Spleen (tissue), 11 donors: ENCODE measurements around the gene VLDLR. TPM values are rescaled to one million over a fixed set of nuclear protein-coding genes. Genes with fewer than 3 reads are reported as not detected.

Source experiments
- DNase-seq: peaks from one replicate; pipeline ENCODE4 v3.0.0-alpha.2; 2020
- H3K27ac ChIP-seq, 8 donors: fragments of 200-600 bp; sonication (generic) in 7 of 8; 1 replicate in 4 of 8; 2 replicates in 4 of 8; pipeline versions ENCODE4 v1.5.0 to v1.8.0; 2016 to 2021; ENCODE audit warnings: inconsistent platforms in 4 of 8, mild to moderate bottlenecking in 4 of 8, moderate library complexity in 1 of 8
- H3K27me3 ChIP-seq, 7 donors: fragments of 200-600 bp; sonication (generic) in 6 of 7; replicated peaks in 1 of 7; 1 replicate in 4 of 7; 2 replicates in 3 of 7; pipeline versions ENCODE4 v1.5.0 to v1.8.0; 2016 to 2021; ENCODE audit warnings: inconsistent platforms in 3 of 7, mild to moderate bottlenecking in 1 of 7
- H3K36me3 ChIP-seq, 6 donors: fragments of 200-600 bp; sonication (generic) in 5 of 6; 1 replicate in 4 of 6; 2 replicates in 2 of 6; pipeline versions ENCODE4 v1.5.0 to v1.8.0; 2016 to 2021; ENCODE audit warnings: inconsistent platforms in 2 of 6
- H3K4me1 ChIP-seq, 6 donors: fragments of 200-600 bp; sonication (generic) in 5 of 6; 1 replicate in 3 of 6; 2 replicates in 3 of 6; pipeline versions ENCODE4 v1.5.0 to v1.8.0; 2016 to 2021; ENCODE audit warnings: inconsistent platforms in 3 of 6
- H3K4me3 ChIP-seq, 8 donors: fragments of 200-600 bp; sonication (generic) in 7 of 8; 1 replicate in 4 of 8; 2 replicates in 4 of 8; pipeline versions ENCODE4 v1.5.0 to v1.8.0; 2016 to 2021; ENCODE audit warnings: inconsistent platforms in 4 of 8, mild to moderate bottlenecking in 4 of 8, moderate library complexity in 2 of 8
- H3K9me3 ChIP-seq, 8 donors: fragments of 200-600 bp; sonication (generic) in 7 of 8; 1 replicate in 4 of 8; 2 replicates in 4 of 8; pipeline versions ENCODE4 v1.5.0 to v1.8.0; 2016 to 2021; ENCODE audit warnings: inconsistent platforms in 4 of 8
- POLR2A ChIP-seq, 3 donors: fragments of 450-650 bp; IDR thresholded peaks; one replicate each; pipeline ENCODE4 v1.5.1; 2017; ENCODE audit warnings: antibody characterized with exemption in 3 of 3, mild to moderate bottlenecking in 1 of 3
- POLR2AphosphoS5 ChIP-seq, 3 donors: sonication (generic); formaldehyde crosslinking; IDR thresholded peaks; one replicate each; pipeline ENCODE4 v1.5.1; 2017; ENCODE audit warnings: antibody characterized with exemption in 3 of 3
- WGBS, 5 donors: extraction: QIAGEN DNeasy Blood & Tissue Kit in 3 of 5; methylation state at CpG; one replicate each; pipeline versions ENCODE4 v1.1.5 to v1.1.7; 2013 to 2018; 5-methylcytosine and 5-hydroxymethylcytosine counted together
- intact Hi-C: fragments of 100-400 bp; cut with DNase I; formaldehyde crosslinking; loops from one replicate; pipeline ENCODE4 v1.15.0; 2023; ENCODE audit warnings: low total_unique reads
- polyA plus RNA-seq, 3 donors: library from polyadenylated mRNA; stranded (reverse); fragments of 200-250 nt; gene quantifications; one replicate each; pipeline ENCODE4 v1.2.1, GENCODE V29; 2013
- total RNA-seq, 7 donors: library from RNA; depleted of rRNA in 3 of 7; stranded (reverse); fragments of >200 nt in 3 of 7; fragmentation: NEBNext Ultra II Directional in 4 of 7; extraction: Animal tissue kit (Norgen Biotek cat#: 25700) in 4 of 7; gene quantifications; one replicate each; pipeline versions ENCODE4 v1.1.0 to v1.2.1, GENCODE V29; 2016 to 2021
- TF ChIP-seq, protein P1 (sequence below), 11 experiments: fragments of 200-600 bp in 7 of 11; fragments of 450-650 bp in 4 of 11; sonication (generic) in 4 of 11; IDR thresholded peaks in 8 of 11; conservative IDR thresholded peaks in 3 of 11; 1 replicate in 7 of 11; 2 replicates in 4 of 11; pipeline versions ENCODE4 v1.4.0 to v1.8.0; 2016 to 2021; ENCODE audit warnings: antibody characterized with exemption in 11 of 11, inconsistent platforms in 4 of 11, mild to moderate bottlenecking in 1 of 11
- donor health status: healthy with polysubstance abuse.
- donor health status: DM: no; HTN: no; CAD: no; lungs with moderate emphysema.
- donor health status: DM: no; HTN: no; CAD: no.
- donor health status: Bipolar disorder and iron deficiency.
- donor health status: healthy.
- donor health status: DM: no; HTN: no; CAD: no.
- donor health status: DM: yes; HTN: yes; CAD: no.

The VLDLR gene
- total and polyA plus RNA-seq, 10 donors, result 1.3 to 32.6 (median 8.7) TPM

- WGBS, 5 donors, result 76 to 99% (median 89%) methylated on average over 2 of the region's 2 CpGs
- TF ChIP-seq, protein P1, sequence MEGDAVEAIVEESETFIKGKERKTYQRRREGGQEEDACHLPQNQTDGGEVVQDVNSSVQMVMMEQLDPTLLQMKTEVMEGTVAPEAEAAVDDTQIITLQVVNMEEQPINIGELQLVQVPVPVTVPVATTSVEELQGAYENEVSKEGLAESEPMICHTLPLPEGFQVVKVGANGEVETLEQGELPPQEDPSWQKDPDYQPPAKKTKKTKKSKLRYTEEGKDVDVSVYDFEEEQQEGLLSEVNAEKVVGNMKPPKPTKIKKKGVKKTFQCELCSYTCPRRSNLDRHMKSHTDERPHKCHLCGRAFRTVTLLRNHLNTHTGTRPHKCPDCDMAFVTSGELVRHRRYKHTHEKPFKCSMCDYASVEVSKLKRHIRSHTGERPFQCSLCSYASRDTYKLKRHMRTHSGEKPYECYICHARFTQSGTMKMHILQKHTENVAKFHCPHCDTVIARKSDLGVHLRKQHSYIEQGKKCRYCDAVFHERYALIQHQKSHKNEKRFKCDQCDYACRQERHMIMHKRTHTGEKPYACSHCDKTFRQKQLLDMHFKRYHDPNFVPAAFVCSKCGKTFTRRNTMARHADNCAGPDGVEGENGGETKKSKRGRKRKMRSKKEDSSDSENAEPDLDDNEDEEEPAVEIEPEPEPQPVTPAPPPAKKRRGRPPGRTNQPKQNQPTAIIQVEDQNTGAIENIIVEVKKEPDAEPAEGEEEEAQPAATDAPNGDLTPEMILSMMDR (IDR thresholded peaks at IDR 0.05 in 8 of 11, conservative IDR thresholded peaks at IDR 0.05 in 3 of 11), result no peak
- TF ChIP-seq POLR2AphosphoS5 (IDR thresholded peaks at IDR 0.05), result no peak
- TF ChIP-seq POLR2A (IDR thresholded peaks at IDR 0.05), result no peak
- Histone ChIP-seq H3K4me1 (no peaks in the 10 kb centered on the region), H3K4me3 (no peak overlapping the region), H3K27me3 (no peaks in the 10 kb centered on the region), H3K27ac (no peak overlapping the region), H3K36me3 (no peaks in the 10 kb centered on the region), H3K9me3 (no peaks in the 10 kb centered on the region)
- intact Hi-C loops, result no loop called here
- DNase-seq, result no peak
Measured at GRCh38 chr9:2603621-2604020, 18.0 kb upstream of the VLDLR start.

DNA sequence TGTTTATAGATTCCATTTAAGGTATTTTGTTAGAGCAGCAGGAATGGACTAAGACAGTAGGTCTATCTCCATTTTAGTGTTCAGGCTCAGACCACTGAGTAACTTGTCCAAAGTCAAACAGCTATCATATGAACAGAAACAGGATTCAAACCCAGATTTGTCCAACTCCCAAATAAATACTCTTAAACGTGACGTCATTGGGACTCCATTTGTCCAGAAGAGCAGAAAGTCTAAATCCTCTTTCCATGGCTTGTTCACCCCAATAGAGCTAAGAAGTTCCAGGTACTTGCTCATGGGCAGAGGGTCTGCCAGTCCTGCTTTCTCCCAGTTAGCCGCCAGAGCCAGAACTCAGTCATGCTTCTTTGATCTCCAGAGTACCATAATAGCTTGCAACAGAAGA, 16.3 kb upstream of the VLDLR start:
- H3K36me3 ChIP-seq, result no peaks in the 10 kb centered on the region
- TF ChIP-seq POLR2A (IDR thresholded peaks at IDR 0.05), result no peak
- TF ChIP-seq, protein P1 (IDR thresholded peaks at IDR 0.05 in 8 of 11, conservative IDR thresholded peaks at IDR 0.05 in 3 of 11), result no peak
- TF ChIP-seq POLR2AphosphoS5 (IDR thresholded peaks at IDR 0.05), result no peak
- H3K27me3 ChIP-seq, result no peaks in the 10 kb centered on the region
- intact Hi-C loops, result no loop called here
- no peak overlapping the region for H3K27ac ChIP-seq
- 83 to 100% (median 93%) methylated on average over 3 of the region's 3 CpGs for WGBS, 5 donors
- no peak overlapping the region for H3K4me3 ChIP-seq
- no peak for DNase-seq
- H3K4me1 ChIP-seq, result no peaks in the 10 kb centered on the region
- no peaks in the 10 kb centered on the region for H3K9me3 ChIP-seq

- intact Hi-C loops, result no loop called here
- WGBS, 5 donors, result 82 to 89% (median 85%) methylated on average over 2 of the region's 2 CpGs
- no peak overlapping the region for H3K4me3 ChIP-seq
- TF ChIP-seq, protein P1 (IDR thresholded peaks at IDR 0.05 in 8 of 11, conservative IDR thresholded peaks at IDR 0.05 in 3 of 11), result no peak
- TF ChIP-seq POLR2A (IDR thresholded peaks at IDR 0.05), result no peak
- no peak for TF ChIP-seq POLR2AphosphoS5 (IDR thresholded peaks at IDR 0.05)
- H3K4me1 ChIP-seq, result no peaks in the 10 kb centered on the region
- no peaks in the 10 kb centered on the region for H3K36me3 ChIP-seq
- H3K27ac ChIP-seq, result no peak overlapping the region
- no peaks in the 10 kb centered on the region for H3K9me3 ChIP-seq
- no peak for DNase-seq
- H3K27me3 ChIP-seq, result no peaks in the 10 kb centered on the region
Measured at GRCh38 chr9:2608276-2608675, 13.3 kb upstream of the VLDLR start.

GRCh38 chr9:2610985-2611384, 10.6 kb upstream of the VLDLR start:
- Histone ChIP-seq H3K27ac (no peak overlapping the region), H3K4me3 (no peak overlapping the region), H3K36me3 (no peaks in the 10 kb centered on the region), H3K9me3 (no peaks in the 10 kb centered on the region), H3K27me3 (no peaks in the 10 kb centered on the region), H3K4me1 (no peaks in the 10 kb centered on the region)
- intact Hi-C loops, result no loop called here
- TF ChIP-seq, protein P1 (IDR thresholded peaks at IDR 0.05 in 8 of 11, conservative IDR thresholded peaks at IDR 0.05 in 3 of 11), result no peak
- TF ChIP-seq POLR2AphosphoS5 (IDR thresholded peaks at IDR 0.05) (no peak), POLR2A (IDR thresholded peaks at IDR 0.05) (no peak)
- DNase-seq, result no peak
- 70 to 91% (median 83%) methylated on average over 2 of the region's 2 CpGs for WGBS, 5 donors
